Endothelial cell of umbilical vein (primary cell): ENCODE data around the gene TMEM108. TPM values are rescaled to one million over a fixed set of nuclear protein-coding genes. Genes with fewer than 3 reads are reported as not detected.

Experiments used
- BruUV-seq: library from RNA; stranded (reverse); fragments of 400-500 nt; replicated peaks from 2 replicates; lab custom pipeline; 2021; lab: Mats Ljungman, UMichigan
- CTCF ChIA-PET: fragments of 300-600, 350-600 bp; sonication (Branson Sonifier 250); formaldehyde crosslinking; loops from one replicate; lab custom pipeline; 2021; ENCODE audit warnings: antibody characterized with exemption, inconsistent platforms; lab: Charles Lee
- POLR2A ChIA-PET: fragments of 300-600, 350-600 bp; sonication (Branson Sonifier 250); formaldehyde crosslinking; loops from one replicate; lab custom pipeline; 2021; ENCODE audit warnings: antibody characterized with exemption, inconsistent platforms; lab: Charles Lee
- DNase-seq: peaks from one replicate; pipeline ENCODE4 v3.0.0-alpha.2; 2011; ENCODE audit warnings: low read depth, low spot score
- FAIRE-seq: peaks from 2 replicates; lab custom pipeline; 2011; peaks lifted over from hg19 to GRCh38; lab: Jason Lieb, UNC
- H2AFZ ChIP-seq: 2 replicates; pipeline ENCODE4 v1.6.0; 2012; ENCODE audit warnings: low read depth, low read length, control low read depth, inconsistent platforms
- H3K27ac ChIP-seq: 2 replicates; pipeline ENCODE4 v1.5.1; 2011; ENCODE audit warnings: low read depth, mild to moderate bottlenecking, control low read depth, low read length, moderate library complexity; ENCODE audit not compliant: insufficient read depth
- H3K27me3 ChIP-seq, 2 experiments: 2 replicates each; pipeline versions ENCODE4 v1.6.0 to v1.6.1; 2011; ENCODE audit warnings: low read length in 2 of 2, mixed read lengths in 1 of 2; ENCODE audit not compliant: control insufficient read depth in 2 of 2, insufficient read depth in 2 of 2
- H3K36me3 ChIP-seq, 2 experiments: 2 replicates in 1 of 2; 3 replicates in 1 of 2; pipeline ENCODE4 v1.5.1; 2011; ENCODE audit warnings: low read length in 2 of 2, mild to moderate bottlenecking in 1 of 2, moderate library complexity in 1 of 2; ENCODE audit not compliant: control insufficient read depth in 2 of 2, insufficient read depth in 2 of 2; ENCODE audit errors: extremely low read depth in 1 of 2
- H3K4me1 ChIP-seq: 3 replicates; pipeline ENCODE4 v1.5.1; 2011; ENCODE audit warnings: mild to moderate bottlenecking, low read length; ENCODE audit not compliant: control insufficient read depth, insufficient read depth; ENCODE audit errors: extremely low read depth
- H3K4me2 ChIP-seq: 2 replicates; pipeline ENCODE4 v1.6.1; 2011; ENCODE audit warnings: low read length, control low read depth, mixed read lengths; ENCODE audit not compliant: insufficient read depth
- H3K4me3 ChIP-seq, 3 experiments: fragments of 200-600 bp in 1 of 3; sonication (generic), shearing (Covaris generic) in 1 of 3; replicated peaks in 1 of 3; 2 replicates each; pipeline ENCODE4 v1.5.1; 2011 to 2016; ENCODE audit warnings: control low read depth in 3 of 3, low read length in 3 of 3, mild to moderate bottlenecking in 2 of 3, inconsistent platforms in 1 of 3, low read depth in 1 of 3, moderate library complexity in 1 of 3; ENCODE audit not compliant: insufficient read depth in 1 of 3
- H3K79me2 ChIP-seq: 2 replicates; pipeline ENCODE4 v1.6.0; 2012; ENCODE audit warnings: low read length, inconsistent platforms; ENCODE audit not compliant: control insufficient read depth, insufficient read depth
- H3K9ac ChIP-seq: replicated peaks from 2 replicates; pipeline ENCODE3; 2011; ENCODE audit warnings: low read length, control low read depth; ENCODE audit not compliant: insufficient read depth; ENCODE audit errors: extremely low read depth
- H3K9me1 ChIP-seq: replicated peaks from 3 replicates; pipeline ENCODE4 v1.6.0; 2011; ENCODE audit warnings: mild to moderate bottlenecking, low read length; ENCODE audit not compliant: control insufficient read depth, insufficient read depth; ENCODE audit errors: extremely low read depth
- H3K9me3 ChIP-seq: replicated peaks from 2 replicates; pipeline ENCODE4 v1.5.1; 2012; ENCODE audit warnings: low read length, inconsistent platforms; ENCODE audit not compliant: control insufficient read depth, insufficient read depth
- H4K20me1 ChIP-seq: replicated peaks from 2 replicates; pipeline ENCODE3; 2011; ENCODE audit warnings: mild to moderate bottlenecking, low read length; ENCODE audit not compliant: control insufficient read depth, insufficient read depth; ENCODE audit errors: extremely low read depth
- CTCF ChIP-seq, 2 donors: IDR thresholded peaks; 1 replicate in 1 of 2; 2 replicates in 1 of 2; pipeline ENCODE4 v1.5.1; 2011; ENCODE audit warnings: low read length in 2 of 2, mild to moderate bottlenecking in 2 of 2, moderate library complexity in 2 of 2, control low read depth in 1 of 2, inconsistent platforms in 1 of 2, low read depth in 1 of 2; ENCODE audit not compliant: insufficient read depth in 1 of 2; ENCODE audit errors: extremely low read depth in 1 of 2
- FOS ChIP-seq: IDR thresholded peaks from 2 replicates; pipeline ENCODE4 v1.6.1; 2011; ENCODE audit warnings: mild to moderate bottlenecking, low read length, moderate library complexity, borderline replicate concordance; ENCODE audit not compliant: insufficient read depth
- GATA2 ChIP-seq: IDR thresholded peaks from 2 replicates; pipeline ENCODE4 v1.7.0; 2011; ENCODE audit warnings: low read depth, mild to moderate bottlenecking, moderate library complexity, mixed read lengths, low read length; ENCODE audit not compliant: insufficient read length, insufficient read depth
- MAX ChIP-seq: IDR thresholded peaks from 2 replicates; pipeline ENCODE4 v1.6.1; 2011; ENCODE audit not compliant: insufficient read depth, insufficient read length
- MYC ChIP-seq: IDR thresholded peaks from one replicate; pipeline ENCODE4 v1.6.1; 2011; ENCODE audit warnings: mild to moderate bottlenecking, low read depth, low read length
- POLR2A ChIP-seq: IDR thresholded peaks from 2 replicates; pipeline ENCODE4 v1.6.1; 2012; ENCODE audit warnings: low read depth, mild to moderate bottlenecking, control low read depth, low read length
- POLR2AphosphoS5 ChIP-seq: IDR thresholded peaks from 2 replicates; pipeline ENCODE4 v1.6.1; 2012; ENCODE audit warnings: low read depth, mild to moderate bottlenecking, control low read depth, low read length, moderate library complexity; ENCODE audit not compliant: insufficient read depth
- dilution Hi-C: fragments of 300-500 bp; cut with MboI; formaldehyde crosslinking; loops from one replicate; pipeline ENCODE4 v1.15.0; 2019; ENCODE audit warnings: low sequenced_read_pairs; ENCODE audit not compliant: extremely low pct_ligation_motif_present
- intact Hi-C: fragments of 100-400 bp; cut with micrococcal nuclease; formaldehyde crosslinking; loops from one replicate; pipeline ENCODE4 v1.10.0; 2022
- polyA plus RNA-seq, 4 experiments: library from polyadenylated mRNA; depleted of rRNA in 3 of 4; stranded (reverse) in 3 of 4; unstranded in 1 of 4; fragments of >200 nt; gene quantifications; 2 replicates each; pipeline versions ENCODE4 v1.2.1 to v1.2.3, GENCODE V29; 2011 to 2012; ENCODE audit warnings: missing spikeins in 1 of 4
- total RNA-seq: library from RNA; stranded (reverse); gene quantifications from 2 replicates; pipeline ENCODE4 v1.2.3, GENCODE V29; 2021

Gene TMEM108
- total and polyA plus RNA-seq, 2 donors (not counting 3 experiments of a cell fraction or from before 2014, with no cell fraction given), result 0.40 to 1.1 TPM

- no peak for DNase-seq
- H3K9me1 ChIP-seq, result no peaks in the 10 kb centered on the region
- H3K4me2 ChIP-seq, result no peak overlapping the region
- FAIRE-seq, result no peak
- no peaks in the 10 kb centered on the region for H3K36me3 ChIP-seq
- no peak for TF ChIP-seq CTCF (IDR thresholded peaks at IDR 0.05; ENCODE audit: extremely low read depth in 1 of 2, insufficient read depth in 1 of 2, low read depth in 1 of 2, low read length in 2 of 2)
- TF ChIP-seq GATA2, result no peak
- no peak for TF ChIP-seq MAX
- no peak for TF ChIP-seq FOS
- no peak for TF ChIP-seq POLR2A
- TF ChIP-seq MYC, result no peak
- TF ChIP-seq POLR2AphosphoS5, result no peak
- peaks cover 2 to 5% of the 10 kb centered on the region in 2 experiments for H3K27me3 ChIP-seq
- no peak overlapping the region for H3K27ac ChIP-seq
- no peaks in the 10 kb centered on the region for H4K20me1 ChIP-seq
- H3K9me3 ChIP-seq, result no peaks in the 10 kb centered on the region
- no peaks in the 10 kb centered on the region for H3K79me2 ChIP-seq
- intact Hi-C loops, result no loop called here
- no peaks in the 10 kb centered on the region for H3K4me1 ChIP-seq
- no TSS peak for BruUV-seq
- no peak overlapping the region for H2AFZ ChIP-seq
- H3K4me3 ChIP-seq, result no peak overlapping the region
- H3K9ac ChIP-seq, result no peak overlapping the region
- POLR2A ChIA-PET, result no interaction called here
- dilution Hi-C loops, result no loop called here
- CTCF ChIA-PET, result no interaction called here
Measured at GRCh38 chr3:133418361-133418760, 380.2 kb downstream of the TMEM108 start.
